HG03064 (cell line): Measurements from ENCODE around the gene PPP2R5D.

ENCODE experiments used
- ATAC-seq: cut with Tn5 transposase; IDR thresholded peaks from one replicate; pipeline ENCODE4 v1.9.1; 2021; ENCODE audit warnings: low read depth; ENCODE audit not compliant: unreplicated experiment

The PPP2R5D gene

DNA sequence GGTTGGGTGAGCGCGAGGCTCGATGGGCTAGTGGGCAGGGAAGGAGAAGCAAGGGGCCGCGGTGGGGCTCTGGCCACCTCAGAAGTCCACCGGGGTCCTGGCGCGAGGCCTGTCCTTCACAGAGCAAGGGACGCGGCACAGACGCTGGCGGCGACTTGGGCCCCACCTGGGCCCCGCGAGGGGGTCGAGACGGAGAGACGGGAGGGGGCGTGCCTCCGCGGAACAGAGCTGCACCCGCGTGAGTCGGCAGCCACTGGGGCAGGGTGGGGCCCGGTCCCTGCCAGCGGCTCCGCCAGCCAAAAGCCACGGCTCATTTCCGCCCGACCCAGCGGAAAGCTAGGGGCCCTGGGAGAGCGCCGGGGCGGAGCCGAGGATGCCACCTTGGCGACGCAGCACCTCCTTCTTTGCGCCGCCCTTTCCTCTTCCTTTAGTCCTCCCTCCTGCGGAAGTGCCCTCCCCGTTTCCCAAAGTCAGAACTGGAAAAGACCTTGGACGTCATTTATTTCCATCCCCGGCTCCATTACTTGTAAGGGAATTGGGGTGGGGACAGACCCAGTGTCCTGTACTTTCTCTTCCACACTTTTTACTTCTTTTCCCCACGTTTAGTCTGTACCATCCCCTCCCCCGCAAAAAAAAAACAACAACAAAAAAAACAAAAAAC lies 69.3 kb downstream of the PPP2R5D start, which contains the start of gene CUL7:
Gene CUL7, minus strand, starts transcription at position 307 of the 661 bp plus-strand sequence. CDS start 1,063 bp downstream, outside the sequence.
- ATAC-seq, result peak; percentile 61

DNA sequence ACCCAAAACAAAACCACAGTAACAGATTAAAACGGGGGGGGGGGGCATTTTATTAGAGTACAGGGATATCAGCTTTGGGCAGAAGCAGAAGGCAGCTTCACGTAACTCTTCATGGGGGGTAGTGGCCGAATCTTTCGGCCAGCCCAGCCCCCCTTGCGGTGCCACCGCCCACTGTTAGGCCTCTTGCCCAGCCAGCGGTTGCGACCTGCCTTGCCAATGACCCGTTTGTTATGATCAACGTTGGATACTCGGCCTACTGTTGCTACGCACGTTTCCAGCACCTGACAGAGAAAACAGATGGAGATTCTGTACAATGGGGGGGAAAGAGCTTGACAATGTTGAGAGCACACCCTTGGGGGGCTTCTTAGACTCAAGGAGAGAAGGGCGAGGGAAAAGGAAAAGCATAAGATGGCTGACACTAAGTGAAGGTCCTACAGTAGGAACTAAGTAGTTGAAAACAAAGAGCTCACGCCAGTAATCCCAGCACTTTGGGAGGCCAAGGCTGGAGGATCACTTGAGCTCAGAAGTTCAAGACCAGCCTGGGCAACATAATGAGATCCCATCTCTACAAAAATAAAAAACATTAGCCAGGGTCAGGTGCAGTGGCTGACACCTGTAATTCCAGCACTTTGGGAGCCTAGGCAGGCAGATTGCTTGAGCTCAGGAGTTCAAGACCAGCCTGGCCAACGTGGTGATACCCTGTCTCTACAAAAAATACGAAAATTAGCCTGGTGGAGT lies 70.0 kb downstream of the PPP2R5D start:
- ATAC-seq, result no peak

DNA sequence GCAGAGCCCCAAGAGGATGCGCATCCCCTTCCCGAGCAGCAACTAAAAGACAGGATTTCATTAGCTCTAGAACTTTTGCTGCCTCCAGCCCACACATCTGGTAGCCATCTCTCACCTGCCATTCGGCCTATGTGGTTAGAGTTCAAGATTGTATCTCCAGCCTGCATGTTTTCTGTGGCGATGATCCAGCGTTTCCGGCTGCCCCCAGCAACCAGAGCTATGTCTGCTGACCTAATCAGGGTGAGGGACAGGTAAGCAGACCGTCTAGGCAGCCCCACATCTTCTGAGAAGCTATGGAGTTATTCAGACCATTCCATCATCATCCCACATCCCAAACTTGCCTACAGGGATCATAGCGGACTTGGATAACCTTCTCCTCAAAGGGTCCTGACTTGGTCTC lies 71.6 kb downstream of the PPP2R5D start:
- no peak for ATAC-seq

DNA sequence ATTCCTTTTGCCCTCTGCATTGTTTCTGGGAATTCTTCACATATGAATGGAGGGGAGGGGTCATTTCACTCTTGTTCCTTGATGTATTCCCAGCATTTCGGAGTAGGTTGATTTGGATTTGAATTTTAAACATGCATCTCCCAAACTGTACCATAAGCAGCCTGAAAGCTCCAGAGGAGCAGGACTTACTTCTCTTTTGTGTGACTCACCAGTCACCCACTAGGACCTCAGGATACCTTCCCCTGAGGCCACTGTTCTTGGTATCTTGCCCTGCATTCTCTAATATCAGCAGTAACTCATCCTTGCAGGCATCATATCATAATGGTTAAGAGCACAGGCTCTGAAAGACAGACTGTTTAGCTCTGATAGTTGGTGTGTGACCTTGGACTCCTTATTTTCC lies 74.2 kb downstream of the PPP2R5D start:
- ATAC-seq, result no peak

DNA sequence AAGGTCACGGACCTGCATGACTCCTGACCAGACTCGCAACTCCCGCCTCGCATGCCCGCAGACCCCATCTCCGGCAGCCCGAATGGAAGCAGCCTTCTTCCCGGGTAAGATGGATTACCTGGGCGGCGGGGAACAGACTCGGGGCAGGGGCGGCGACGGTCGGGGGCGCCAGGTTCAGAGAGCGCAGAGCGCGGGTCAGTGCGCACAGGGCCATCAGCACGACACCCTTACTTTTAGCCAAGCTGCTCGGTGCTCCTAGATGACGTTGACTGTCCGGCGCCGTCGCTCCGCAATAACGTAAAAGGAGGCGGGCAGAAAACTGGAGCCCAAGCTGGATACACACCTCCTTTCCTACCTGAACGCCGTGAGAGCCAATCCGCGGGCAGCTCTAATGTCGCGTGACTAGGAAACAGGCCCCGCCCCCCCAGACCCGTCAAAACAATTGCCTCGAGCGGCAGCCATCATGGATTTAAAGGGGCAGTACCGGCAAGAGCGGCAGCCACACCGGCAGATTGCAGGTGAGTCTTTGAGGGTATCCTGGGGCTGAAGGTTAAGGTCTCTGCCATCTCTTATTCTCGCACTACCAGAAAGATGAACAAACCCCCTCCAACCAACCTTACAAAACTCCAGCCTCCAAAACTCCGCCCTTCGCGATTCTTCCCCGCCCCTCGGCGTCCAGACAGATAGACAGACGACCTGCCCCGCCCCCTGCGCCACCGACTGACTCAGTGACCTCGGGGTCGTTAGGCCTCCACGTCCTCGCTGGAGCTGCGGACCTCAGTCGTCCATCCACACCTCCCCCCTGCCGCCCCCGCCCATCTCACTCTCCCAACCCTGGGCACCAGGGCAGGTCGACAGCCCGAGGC lies 75.0 kb downstream of the PPP2R5D start, which contains the start of the genes KLC4 and MRPL2:
Gene KLC4, plus strand, starts transcription at position 464 of the 866 bp plus-strand sequence. CDS start 1,705 bp downstream, outside the sequence.
Gene MRPL2, minus strand, starts transcription at position 267 of the 866 bp plus-strand sequence. Its CDS starts 53 bp downstream, at position 214.
- ATAC-seq, result peak; percentile 85

DNA sequence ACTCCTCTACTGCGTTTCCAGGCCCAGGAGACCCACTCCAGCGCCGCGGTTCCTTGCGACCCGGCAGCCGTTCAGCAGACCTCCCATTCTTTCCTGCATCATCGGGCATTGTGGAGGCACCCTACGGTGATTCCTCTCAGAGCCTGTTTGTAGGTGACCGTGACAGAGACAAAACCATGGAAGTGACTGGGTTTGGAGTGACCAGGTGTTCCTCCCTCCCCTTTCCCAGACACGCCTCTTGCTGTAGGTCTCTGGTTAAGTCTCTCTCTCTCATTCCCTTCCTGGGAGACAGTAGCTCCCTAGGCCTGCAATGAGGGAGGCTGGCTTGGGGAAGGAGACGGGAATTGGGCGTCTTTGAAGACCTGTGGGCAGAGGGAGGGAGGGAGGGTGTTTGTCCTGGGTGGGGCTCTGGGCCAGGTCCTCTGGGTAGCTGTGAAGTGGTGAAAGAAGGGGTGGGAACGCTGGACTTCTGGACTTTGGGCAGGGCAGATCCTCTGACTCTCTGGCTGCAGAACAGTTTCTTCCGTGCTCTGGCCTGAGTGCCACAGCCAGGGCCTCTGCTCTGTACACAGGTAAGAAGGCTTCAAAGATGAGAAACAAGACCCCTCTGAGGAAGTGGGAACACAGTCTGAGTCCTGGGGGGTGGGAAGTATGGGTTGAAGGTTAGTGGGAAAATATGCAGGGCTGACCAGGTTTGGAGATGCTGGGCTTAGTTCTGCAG lies 75.8 kb downstream of the PPP2R5D start:
- no peak for ATAC-seq

DNA sequence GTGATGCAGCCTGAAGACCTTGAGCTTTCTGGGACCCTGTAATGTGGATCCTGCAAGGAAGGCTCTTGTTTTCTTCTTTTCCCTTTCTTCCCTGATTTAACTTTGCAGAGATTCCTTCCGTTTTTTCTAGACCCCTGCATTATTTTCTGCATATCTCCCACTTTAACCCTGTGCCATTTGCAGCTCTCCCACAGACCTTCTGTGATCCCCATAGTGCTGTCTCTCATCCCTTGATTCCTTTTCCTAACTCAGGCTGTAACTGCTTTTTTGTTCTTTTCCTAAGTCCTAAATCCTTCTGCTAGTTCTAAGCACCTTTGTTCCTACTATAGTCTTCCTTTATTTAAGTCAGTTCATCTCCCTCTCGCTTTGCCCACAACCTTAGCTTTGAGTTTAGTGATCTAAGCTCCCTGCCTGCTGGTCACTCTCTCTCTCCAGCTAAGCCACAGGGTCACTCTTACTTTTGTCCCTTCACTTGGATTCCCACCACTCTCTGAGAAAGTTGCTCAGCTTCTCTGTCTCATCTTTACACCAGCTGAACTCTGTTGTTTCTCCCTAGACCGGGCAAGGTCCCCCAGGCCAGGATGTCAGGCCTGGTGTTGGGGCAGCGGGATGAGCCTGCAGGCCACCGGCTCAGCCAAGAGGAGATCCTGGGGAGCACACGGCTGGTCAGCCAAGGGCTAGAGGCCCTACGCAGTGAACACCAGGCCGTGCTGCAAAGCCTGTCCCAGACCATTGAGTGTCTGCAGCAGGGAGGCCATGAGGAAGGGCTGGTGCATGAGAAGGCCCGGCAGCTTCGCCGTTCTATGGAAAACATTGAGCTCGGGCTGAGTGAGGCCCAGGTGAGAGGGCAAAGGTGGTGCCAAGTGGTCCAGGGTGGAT lies 76.6 kb downstream of the PPP2R5D start:
- ATAC-seq, result no peak

DNA sequence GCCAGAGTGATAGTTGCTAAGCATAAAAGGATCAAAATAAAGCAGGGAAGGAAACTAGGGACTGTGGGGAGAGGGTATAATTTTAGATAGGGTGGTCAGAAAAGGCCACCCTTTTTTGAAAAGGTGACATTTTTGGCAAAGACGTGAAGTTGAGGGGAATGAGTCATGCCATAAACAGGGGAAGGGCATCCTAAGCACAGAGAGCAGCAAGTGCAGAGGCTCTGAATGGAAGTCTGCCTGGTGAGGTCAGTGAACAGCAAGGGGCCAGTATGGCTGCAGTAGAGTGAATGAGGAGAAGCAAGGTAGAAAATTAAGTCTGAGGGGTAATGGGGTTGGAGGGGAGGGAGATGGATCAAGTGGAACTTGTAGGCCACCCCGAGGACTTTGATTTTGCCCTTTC lies 77.5 kb downstream of the PPP2R5D start:
- ATAC-seq, result no peak
